Inflammatory macrophage treated with lipopolysaccharide for 1 hour (primary cell): Measurements from ENCODE around the gene INS.
"Not testable (repeated sequence)": the region's sequence is repeated elsewhere in the genome, so short reads cannot be mapped to it uniquely, and the experiment has no call there.

Source experiments
- DNase-seq, 2 donors: peaks; one replicate each; pipeline ENCODE4 v3.0.0-alpha.2; 2020 to 2022

INS gene

DNA sequence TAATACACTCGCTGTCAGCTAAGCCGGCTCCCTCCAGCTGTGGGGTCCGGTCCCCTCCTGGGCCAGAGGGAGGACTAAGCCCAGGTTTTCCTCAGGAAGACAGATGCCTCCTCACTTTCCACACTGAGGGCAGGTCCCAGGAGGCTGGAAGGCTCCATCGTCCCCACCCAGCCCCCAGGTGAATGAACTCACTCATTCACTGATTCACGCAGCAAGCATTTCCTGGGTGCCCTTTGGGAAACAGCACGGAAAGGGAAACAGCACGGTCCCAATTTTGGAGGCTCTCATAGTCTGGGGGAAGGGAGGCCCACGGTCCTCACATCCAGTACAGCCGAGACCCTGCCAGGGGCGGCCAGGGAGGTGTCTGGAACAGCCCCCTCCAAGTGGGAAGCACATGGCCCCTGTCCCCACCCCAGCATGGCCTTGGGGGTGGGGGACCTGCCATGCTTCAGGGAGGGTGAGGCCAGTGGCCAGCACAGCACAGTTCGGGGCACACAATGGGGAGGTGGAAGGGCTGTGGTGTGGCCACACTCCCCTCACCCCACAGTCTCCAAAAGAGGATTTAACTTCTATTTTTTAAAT, 19.9 kb upstream of the INS start:
- no peak for DNase-seq

DNA sequence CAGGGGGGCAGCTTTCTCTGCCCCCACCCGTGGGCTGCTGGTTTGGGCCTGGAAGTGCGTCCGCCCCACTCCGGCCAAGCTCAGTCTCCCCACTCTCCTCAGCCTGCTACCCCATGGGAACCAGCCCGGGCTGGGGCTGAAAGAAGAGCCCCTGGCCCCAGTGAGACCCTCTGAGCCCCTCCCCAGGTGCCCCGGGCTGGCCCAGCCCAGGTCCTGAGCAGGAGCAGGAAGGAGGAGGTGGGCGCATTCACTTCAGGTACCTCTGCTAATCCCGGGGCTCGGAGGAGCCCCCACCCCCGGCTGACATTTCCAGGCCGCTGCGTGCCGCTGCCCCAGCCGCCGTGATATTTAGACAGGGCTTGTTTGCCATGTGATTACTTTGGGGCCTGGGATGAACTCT, 19.3 kb upstream of the INS start:
- no peak for DNase-seq

DNA sequence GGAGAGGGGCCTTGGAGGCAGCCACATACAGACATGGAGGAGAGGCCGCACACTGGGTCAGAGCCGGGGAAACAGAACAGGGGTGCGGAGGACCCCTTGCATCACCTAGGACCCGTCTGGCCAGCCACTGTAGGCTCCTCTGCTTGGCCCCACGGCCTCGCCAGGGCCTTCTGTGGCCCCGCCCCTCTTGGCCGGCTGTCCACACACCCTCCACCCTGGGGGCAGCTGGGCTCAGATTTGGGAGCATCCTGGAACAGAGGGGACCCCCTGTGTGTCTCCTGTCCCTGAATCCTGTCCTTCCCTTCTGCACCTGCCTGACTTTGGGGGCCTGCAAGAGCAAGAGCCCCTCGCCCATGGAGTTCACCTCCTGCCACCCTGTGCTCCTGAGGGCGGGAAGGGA, 18.5 kb upstream of the INS start:
- no peak for DNase-seq

DNA sequence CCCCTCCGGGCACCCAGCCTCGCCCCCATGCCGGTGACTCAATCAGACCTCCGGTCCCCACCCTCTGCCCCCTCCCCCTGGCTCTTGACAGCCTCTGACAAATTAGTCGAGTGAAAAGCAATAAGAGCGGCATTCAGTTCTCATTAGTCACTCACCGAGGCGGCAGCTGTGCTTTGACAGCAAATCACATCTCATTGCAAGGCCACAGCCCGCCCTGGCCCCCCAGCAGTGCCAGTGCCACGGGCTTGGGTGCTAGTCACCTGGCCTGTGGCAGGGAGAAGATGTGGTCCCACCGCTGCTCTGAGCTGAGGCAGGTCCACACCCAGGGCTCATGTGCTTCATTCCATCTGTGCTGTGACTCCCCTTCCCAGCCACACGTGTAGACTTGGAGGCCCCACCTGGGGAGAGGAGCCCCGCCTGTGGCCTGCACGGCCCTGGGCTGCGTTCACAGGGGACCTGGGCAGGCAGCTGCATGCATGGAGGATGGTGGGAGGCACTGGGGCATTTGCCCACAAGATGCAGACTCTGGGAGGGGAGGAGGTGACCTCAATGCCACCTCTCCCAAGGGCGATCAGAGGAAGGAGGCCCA, 18.0 kb upstream of the INS start:
- no peak for DNase-seq

DNA sequence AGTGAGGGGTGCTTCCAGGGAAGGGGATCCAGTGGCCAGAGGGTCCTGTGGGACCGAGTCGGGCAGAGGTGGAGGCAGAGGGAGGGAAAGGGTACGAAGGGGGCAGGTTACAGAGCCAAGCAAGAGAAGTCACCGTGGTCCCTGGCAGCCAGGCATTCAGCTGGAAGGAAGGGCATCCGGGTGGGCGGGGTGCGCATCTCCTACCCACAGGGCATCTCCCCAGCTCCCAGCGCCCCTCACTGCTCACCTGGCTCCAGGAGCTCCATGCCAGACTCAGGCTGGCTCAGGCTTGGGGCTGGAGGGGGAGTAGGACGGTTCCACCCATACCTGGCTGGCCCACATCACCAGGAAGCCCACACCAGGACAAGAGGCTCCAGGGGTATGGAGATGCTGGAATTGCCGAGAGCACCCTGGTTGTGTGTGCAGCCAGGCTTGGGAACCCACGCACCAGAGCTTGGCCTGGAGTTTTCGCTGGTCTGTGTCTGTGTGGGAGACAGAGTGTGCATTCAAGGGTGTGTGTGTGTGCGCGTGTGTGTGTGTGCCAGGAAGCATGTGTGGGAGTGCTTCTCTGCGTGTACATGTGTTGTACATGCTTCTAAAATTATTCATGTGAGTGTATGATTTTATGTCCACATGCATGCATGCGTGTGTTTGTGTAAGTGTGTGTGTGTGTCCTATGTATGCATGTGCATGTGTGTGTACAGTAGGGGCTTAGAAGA, 17.2 kb upstream of the INS start:
- not testable (repeated sequence) for DNase-seq

DNA sequence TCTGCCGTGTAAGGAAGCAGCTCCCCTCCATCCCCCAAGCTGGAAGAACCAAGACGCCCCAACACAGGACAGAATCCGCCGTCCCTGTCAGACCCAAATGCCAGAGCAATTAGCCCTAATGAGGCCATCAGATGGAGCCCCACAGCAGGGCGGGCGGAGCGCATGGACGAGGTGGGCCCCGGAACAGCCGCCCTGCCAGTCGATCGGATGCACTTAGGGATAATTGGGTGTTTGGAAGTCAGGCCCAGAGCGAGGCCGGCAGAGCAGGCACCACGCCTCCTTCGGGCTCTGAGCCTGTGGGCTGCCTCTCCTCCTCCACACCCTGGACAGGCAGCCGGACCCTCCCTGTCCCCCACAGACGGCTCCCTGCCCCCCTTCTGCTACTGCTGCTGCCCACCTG, 16.1 kb upstream of the INS start:
- DNase-seq, result no peak

DNA sequence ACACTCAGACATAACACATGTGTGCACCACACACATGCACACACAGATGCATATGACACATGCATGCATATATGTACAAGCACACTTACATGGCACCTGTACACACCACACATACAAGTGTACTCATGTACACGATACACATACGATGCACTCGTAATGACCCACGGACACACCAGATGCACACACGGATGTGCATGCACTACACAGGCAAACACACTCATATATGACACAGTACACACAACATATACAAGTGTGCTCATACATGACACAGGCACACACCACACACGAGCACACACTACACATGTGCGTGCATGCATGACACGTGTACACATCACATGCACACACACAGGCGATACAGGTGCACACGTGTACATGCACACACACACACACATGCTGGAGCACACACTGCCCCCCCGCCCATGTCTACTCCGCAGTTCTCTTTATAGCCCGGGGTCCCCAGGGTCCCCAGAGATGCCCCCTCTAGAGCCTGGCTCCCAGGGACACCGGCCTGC, 15.4 kb upstream of the INS start:
- no peak for DNase-seq

DNA sequence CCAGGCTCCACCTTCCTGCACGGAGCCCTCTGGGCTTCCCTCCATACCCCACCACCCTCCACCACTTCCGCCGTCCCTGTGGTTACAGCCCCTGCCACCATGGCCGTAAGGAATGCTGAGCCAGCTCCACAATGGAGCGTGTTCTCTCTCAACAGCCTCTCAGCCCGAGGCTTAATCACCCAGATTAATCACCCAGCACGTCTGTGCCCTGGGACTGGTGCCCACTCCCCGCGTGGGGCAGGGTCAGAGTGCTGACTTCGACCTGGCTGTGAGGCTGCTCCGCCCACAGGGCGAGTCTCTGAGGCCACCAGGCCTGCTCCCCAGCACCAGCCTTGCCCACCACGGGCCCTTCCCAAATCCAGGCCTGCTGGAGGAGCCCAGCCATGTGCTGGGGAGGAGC, 14.7 kb upstream of the INS start:
- no peak for DNase-seq

DNA sequence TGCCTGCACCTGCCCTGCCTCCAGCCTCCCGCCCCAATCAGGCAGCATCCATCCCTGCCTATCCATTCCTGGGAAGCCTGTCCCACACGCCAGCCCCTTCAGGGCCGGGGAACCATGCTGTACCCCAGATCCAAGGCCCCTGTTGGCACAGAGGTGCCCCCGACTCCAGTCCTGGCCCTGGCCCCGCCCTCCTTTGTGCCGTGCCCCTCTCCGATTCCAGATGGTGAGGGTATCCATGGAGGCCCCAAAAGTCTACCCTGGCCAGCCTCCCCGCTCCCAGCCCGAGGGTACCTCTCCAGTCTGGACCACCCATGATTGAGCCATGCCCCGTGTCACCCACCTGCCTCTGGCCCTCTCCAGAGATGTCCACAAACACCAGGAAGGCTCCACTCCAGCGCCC, 13.4 kb upstream of the INS start:
- DNase-seq, result no peak

DNA sequence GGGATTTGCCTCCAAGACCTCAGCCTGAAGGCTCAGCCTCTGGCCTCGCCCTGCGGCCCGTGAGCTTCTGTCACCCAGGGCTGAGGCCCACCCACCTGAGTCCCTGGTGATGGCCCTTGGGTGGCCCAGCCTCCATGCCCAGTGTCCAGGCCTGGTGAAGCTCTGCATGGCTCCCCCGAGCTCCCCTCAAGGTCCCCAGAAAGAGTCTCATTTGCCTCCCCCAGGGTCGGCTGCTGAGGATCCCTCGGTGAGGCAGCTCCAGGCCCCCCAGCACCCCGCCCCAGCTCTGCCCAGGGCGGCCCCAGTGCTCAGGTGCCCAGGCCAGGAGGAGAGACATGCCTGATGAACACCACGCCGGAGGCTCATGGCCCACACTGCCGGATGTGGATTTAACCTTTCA, 12.8 kb upstream of the INS start:
- no peak for DNase-seq

DNA sequence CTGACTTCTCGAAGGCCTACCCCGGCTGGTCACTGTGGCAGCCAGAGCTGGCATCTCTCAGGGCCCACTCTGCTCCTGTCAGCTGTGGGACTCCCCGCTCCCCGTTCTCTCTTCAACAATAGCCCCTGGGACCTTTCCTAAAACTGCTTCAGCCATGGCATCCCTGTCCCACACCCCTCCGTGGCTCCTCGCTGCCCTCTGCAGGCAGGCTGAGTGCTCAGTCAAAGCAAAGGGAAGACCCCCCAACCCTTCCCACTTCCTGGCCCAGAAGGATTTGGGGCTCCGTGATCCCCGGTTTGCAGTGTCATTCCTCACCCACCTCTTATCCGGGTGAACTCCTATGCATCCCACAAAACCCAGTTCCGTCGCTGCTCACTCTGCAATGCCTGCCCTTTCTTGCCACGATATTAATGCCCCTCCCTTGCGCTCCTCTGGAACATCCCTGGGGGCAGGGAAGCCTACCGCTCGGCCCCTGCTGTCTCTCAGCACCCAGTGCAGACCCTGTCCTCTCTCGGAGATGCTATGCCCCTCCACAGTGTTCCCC, 12.2 kb upstream of the INS start:
- DNase-seq, result no peak

DNA sequence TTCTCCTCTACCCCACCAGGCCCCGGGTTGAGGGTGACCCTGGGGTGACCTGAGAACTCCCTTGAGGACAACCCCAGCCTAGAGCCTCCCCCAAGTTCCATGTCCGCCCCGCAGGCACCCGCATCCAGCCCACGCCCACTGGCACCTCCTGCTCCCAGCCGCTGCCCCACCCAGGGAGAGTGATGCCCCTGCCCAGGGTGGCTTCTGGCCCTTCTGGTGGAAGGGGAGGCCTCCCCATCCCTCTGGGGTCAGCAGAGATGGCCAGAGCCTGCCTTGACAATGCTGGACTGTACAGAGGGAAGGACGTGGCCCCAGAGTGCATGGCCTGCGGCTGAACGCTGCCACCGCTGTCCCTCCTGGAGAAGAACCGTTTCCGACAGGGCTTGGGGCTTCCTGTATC, 11.7 kb upstream of the INS start:
- DNase-seq, result no peak

DNA sequence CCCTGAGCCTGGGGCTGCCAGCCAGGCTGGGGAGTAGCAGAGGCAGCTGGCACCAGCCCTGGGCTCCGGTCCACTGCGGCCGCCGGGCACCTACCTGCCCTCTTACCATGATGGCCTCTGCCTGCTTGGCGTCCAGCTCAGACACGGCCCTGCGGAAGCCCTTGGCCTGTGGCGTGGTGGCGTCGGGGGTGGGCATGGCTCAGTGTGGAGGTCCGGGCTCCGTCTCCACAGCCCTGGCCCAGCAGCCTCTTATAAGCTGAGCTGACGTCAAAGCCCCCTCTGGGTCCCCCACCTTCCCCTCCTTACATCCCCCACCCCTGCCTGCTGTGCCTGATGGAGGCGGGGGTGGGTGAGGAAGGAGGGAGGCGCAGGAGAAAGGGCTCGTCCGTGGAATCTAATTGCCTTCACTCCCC, 10.6 kb upstream of the INS start, which contains the start of gene TH:
TSS of gene TH (minus strand) at position 225 of the 413 bp plus-strand sequence. CDS start at position 196, 29 bp downstream.
- DNase-seq, result no peak

DNA sequence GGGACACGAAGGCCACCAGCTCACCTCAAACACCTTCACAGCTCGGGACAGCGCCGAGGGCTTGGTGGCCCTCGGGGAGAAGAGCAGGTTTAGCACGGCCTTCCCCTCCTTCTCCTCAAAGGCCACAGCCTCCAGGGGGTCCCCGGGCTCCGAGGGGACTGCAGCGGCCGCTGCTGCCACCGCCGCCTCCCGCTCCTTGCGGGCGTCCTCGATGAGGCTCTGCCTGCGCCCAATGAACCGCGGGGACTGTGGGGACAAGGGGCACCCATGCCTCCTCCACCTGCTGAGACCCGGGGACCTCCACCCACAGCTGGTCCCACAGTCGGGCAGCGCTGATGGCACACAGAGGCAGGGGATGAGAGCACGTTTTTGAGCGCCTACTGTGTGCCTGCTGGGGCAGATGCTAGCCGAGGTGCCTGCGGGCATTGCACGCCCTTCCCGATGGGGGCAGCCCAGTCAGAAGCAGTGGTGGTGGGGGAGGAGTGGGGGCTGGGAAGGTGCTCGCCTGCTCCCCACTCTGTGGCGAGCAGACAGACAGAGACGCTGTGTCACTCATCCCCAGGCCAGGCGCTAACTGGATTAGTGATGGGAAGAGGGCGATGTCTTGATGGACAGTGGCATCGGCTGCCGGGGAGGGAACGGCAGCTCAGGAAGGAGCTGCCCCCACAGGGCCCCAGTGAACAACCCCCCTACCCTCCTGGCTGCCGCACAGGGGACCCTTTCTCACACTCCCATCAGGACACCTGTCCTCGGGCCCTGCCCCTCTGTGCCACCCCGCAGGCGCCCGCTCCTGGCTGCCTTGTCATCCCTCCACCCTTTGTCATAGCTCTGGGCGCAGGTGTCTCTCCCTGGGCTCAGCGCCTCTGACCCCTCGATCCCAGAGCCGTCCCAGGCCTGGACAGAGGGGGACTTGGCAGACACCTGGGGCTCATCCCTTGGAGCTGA, 8.9 kb upstream of the INS start:
- DNase-seq, result no peak

DNA sequence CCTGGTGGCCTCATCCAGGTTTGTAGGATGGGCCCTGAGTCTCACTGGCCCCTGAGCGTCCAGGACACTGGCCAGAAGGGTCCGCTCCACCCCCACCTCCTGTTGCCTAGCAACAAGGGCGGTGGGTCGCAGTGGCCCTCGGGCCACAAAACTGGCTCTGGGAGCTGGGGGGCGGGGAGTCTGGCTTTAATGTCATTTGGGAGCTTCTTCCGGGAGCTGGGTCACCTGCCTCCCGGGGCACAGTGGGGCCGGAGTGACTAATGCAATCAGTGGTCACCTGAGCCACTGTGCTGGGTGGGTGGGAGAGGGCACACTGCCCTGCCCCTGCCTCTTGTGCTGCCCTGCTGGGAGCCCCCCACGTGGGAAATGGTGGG, 8.0 kb upstream of the INS start:
- DNase-seq, result no peak

DNA sequence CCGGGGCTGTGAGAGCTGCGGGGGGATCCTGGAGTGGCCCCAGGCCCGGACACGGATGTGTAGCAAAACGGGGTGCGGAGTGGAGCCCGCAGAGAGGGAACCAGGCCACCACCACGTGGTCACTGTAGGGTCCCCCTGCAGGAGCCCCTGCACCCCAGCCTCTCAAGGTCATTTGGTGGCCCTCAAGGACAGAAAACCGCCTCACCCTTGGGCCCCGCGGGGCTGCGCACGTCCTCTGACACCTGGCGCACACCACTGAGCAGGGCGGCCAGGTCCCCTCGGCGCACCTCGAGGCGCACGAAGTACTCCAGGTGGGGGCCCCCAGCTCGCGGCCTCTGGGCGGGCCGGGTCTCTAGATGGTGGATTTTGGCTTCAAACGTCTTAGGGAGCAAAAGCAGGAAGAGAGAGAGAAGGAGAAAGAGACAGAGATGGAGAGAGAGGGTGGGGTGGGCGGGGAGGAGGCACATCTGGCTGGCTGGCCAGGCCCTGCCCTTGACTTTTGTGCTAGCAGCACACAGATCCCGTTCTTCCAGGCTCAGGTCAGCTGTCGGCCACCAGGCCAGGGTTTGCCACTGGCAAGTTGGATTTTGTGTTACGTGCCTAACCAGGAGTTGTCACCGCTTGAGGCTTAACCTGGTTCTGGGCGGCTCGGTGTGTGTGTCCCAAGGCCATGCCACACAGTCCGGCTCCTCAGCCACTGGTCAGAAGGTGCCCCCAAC, 7.4 kb upstream of the INS start:
- no peak for DNase-seq

DNA sequence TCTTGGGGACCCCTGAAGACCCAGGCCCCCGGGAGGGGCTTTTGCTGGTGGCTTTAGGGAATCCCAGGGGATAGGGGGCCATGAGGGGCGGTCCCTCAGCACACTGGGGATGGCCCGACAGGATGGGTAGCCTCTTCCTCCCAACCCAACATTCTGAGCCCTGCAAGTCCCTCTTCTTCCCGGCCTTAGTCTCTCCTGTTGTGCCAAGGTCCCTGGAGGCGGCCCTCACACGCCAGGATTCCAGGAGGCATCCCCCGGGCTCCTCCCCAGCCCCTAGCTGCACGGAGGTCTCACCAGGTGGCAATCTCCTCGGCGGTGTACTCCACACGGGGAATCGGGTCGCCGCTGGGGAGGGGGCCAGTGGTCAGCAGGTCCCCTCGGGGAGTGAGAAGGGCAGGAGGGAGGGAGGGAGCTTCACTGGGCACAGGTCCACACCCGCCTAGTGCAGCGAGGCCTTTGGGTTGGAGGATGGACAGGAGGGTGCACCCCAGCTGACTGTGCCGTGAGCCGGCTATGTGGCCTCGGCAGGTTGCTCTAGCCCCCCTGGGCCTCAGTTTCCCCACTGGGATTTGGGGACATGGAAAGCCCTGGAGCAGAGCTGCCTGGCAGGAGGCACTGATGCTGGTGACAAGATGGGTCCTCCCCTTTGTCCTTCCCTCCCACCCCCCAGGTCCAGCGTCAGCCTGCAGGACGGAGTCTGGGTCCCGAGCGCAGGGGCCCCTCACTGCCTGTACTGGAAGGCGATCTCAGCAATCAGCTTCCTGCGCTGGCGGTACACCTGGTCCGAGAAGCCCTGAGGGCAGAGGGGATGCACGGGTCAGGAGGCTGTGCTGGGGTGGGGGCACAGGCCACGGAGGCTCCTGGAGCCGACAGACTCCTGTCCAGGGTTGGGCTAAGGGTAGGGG, 6.4 kb upstream of the INS start:
- DNase-seq, result no peak

DNA sequence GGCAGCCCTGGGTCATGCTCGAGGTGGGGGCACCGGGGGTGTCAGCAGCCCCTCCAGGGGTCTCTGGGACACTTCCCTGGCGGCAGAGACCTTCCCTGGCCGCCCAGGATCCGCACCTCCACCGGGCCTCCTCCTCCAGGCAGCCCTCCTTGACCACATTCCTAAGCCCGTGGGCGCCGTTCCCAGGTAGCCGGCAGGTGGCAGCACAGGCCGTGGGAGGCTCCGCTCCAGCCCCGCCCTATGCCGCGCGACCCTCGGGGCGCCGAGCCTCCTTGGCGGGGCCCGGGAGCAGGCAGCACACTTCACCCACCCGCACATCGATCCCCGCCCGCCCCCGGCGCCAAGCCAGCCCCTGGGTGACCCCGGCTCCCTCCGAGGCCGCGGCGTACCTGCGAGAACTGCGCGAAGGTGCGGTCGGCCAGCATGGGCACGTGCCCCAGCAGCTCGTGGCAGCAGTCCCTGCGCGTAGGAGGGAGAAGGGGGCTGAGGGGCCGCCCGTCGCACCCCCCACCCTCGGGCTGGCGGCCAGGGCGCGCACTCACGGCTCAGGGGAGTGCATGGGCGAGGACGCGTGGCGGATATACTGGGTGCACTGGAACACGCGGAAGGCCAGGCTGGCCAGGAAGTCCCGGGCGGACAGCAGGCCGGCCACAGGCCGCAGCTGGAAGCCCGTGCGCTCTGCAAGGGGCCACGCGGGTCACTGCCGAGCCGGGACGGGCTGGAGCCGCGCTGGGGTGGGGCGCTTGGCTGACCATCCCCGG, 5.3 kb upstream of the INS start:
- DNase-seq, result no peak

DNA sequence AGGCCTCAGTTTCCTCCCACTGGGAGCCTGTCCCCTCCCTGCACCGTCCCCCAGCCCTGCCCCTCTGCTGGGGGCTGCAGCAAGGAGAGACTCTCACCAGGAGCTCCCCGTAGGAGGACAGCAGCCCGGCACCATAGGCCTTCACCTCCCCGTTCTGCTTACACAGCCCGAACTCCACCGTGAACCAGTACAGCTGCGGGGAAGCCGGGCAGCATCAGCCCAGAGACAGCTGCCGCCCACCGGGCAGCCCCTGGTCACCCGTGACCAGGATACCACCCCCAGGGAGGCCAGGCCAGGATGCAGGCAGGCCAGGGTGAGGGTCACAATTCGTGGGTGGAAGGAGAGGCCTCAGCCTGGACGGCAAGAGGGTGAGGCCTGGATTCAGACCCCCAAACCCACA, 4.6 kb upstream of the INS start:
- DNase-seq, result no peak

DNA sequence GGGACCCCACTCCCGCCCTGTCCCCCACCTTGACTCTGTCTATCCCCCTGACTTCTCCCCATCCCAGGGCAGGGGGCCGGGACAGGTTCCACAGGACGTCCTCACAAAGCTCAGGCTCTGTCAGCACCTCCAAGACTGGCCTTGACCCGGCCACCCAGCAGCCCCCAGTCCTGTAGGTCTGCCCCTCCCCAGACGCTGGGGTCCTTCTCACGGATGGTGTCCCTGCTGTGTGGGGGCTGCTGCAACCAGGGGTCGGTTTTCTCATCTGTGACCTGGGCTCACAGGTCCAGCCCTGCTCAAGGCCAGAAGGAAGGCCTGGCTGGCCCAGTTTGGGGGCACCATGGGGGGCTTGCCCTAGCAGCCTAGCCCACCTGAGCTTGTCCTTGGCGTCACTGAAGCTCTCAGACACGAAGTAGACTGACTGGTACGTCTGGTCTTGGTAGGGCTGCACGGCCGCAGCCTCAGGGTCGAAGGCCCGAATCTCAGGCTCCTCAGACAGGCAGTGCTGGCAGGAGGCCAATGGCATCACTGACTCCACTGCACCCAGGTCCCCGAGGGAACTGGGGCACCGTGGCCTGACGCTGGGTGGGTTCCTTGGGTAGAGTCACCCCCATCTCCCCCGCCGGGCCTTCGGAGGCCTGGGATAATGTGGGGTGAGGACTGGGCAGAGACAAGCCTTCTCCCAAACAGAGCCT, 4.0 kb upstream of the INS start:
- DNase-seq, result no peak
